GM12892 (cell line): ENCODE data around the gene JCAD.

Experiments
- POLR2A ChIP-seq: IDR thresholded peaks from 2 replicates; pipeline ENCODE4 v1.6.1; 2011; ENCODE audit warnings: low read depth, low read length, control low read depth
- POLR2AphosphoS5 ChIP-seq: IDR thresholded peaks from 2 replicates; pipeline ENCODE4 v1.6.1; 2011; ENCODE audit warnings: low read depth, low read length, control low read depth

DNA sequence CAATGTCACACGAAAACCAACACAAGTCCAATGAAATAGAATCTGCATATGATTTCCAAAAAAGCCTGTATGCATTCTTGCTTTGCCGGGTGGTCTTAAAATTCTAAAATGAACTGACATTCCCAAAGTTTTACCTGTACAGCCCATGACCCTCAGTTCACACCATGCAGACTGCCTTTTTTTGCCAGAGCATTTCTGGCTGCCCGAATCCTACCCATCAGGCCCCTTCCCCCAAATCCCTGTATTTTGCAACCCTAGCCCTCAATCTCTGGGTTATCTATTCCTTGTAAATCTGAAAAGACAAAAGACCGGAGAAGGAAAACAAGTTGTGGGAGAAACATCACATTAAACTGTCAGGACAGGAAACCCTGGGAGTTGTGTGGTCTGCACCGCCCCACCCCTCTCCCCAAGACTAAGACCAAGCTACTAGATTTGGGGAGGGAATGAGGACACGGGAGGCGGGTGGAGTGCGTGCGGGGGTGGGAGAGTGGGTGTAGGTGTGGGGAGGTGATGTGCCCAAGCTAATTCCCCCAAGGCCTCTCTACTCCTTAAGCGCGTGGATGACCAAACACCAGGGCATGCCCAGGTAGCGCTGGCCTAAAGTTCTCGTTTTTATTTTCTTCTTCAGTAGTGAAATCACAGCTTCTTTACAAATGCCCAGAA is 1.4 kb downstream of the JCAD start:
- TF ChIP-seq POLR2AphosphoS5: no peak
- no peak for TF ChIP-seq POLR2A
